Thyroid gland (tissue), 4 donors: Measurements from ENCODE around the gene TLR5. TPM values are rescaled to one million over a fixed set of nuclear protein-coding genes. Genes with fewer than 3 reads are reported as not detected.
A peak's percentile ranks its signal among the peaks of the same experiment; 100 is the strongest.

ENCODE experiments used
- DNase-seq, 2 donors: peaks; one replicate each; pipeline ENCODE4 v3.0.0-alpha.2; 2019
- H3K27ac ChIP-seq, 3 donors: fragments of 200-600 bp; sonication (generic); 1 replicate in 2 of 3; 2 replicates in 1 of 3; pipeline ENCODE4 v1.5.1; 2016 to 2019; ENCODE audit warnings: mild to moderate bottlenecking in 1 of 3, moderate library complexity in 1 of 3
- H3K27me3 ChIP-seq: fragments of 200-600 bp; sonication (generic); one replicate; pipeline ENCODE4 v1.5.1; 2019
- H3K36me3 ChIP-seq, 2 donors: fragments of 200-600 bp; sonication (generic); one replicate each; pipeline ENCODE4 v1.5.1; 2016 to 2019
- H3K4me1 ChIP-seq, 2 donors: fragments of 200-600 bp; sonication (generic); one replicate each; pipeline ENCODE4 v1.5.1; 2017 to 2019
- H3K4me3 ChIP-seq, 3 donors: fragments of 200-600 bp; sonication (generic); replicated peaks in 1 of 3; 1 replicate in 2 of 3; 2 replicates in 1 of 3; pipeline ENCODE4 v1.5.1; 2016; ENCODE audit warnings: mild to moderate bottlenecking in 1 of 3
- H3K9me3 ChIP-seq: fragments of 200-600 bp; sonication (generic); one replicate; pipeline ENCODE4 v1.5.1; 2017
- CTCF ChIP-seq, 6 experiments: fragments of 200-600 bp in 3 of 6; fragments of 450-650 bp in 3 of 6; sonication (generic) in 3 of 6; IDR thresholded peaks; one replicate each; pipeline ENCODE4 v1.5.1; 2016 to 2019; ENCODE audit warnings: antibody characterized with exemption in 6 of 6, mild to moderate bottlenecking in 2 of 6, inconsistent platforms in 1 of 6, moderate library complexity in 1 of 6
- POLR2A ChIP-seq, 2 donors: fragments of 450-650 bp; IDR thresholded peaks; one replicate each; pipeline ENCODE4 v1.6.1; 2017; ENCODE audit warnings: antibody characterized with exemption in 2 of 2, mild to moderate bottlenecking in 2 of 2, moderate library complexity in 1 of 2
- WGBS, 2 donors: methylation state at CpG; one replicate each; pipeline ENCODE4 v1.1.5; 2017; 5-methylcytosine and 5-hydroxymethylcytosine counted together
- intact Hi-C: fragments of 100-400 bp; cut with DNase I; formaldehyde crosslinking; loops from one replicate; pipeline ENCODE4 v1.15.1; 2023
- total RNA-seq, 4 donors: library from RNA; depleted of rRNA; stranded (reverse); fragments of >200 nt; gene quantifications; one replicate each; pipeline ENCODE4 v1.2.3, GENCODE V29; 2016

The TLR5 gene
- total RNA-seq, 4 donors from 2014 or later = 3.3 to 11.6 (median 6.7) TPM

DNA sequence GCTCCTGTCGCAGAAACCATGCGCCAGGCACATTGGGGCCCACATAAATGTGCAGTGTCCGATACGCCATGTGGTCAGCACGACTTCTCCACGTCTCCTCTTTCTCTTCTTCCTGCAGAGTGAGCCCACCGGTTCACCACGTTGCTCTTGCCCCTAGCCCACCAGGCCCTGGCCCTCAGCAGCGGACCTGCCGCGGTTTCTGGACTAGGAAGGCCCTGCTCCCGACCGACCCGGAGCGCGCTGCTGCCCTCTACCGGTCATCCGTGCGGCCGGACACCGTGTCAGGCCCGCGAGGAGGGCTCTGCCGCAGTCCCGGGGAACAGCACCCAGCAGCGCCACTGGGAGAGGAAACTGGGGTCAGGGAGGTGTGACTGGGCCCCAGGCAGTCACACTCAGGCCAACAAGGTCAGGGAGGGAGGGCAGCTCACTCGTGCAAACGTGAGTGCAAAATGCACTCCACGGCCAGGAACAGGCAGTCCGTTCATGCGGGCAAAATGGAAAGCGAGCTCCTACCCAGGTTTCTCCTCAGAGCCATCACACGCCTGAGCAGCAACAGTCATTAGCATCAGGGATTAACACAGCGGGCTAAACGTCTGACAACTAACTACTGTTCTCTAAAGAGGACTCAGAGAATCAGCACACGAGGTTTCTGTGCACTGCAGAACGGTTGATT lies 13.7 kb downstream of the TLR5 start:
- no peak overlapping the region for H3K4me3 ChIP-seq
- no peaks in the 10 kb centered on the region for H3K9me3 ChIP-seq
- intact Hi-C loops = loop anchor here (10.0 kb wide), 1 partner anchor 335 kb away; no protein-coding TSS in a partner anchor
- TF ChIP-seq POLR2A (IDR thresholded peaks at IDR 0.05) (no peak), CTCF (IDR thresholded peaks at IDR 0.05) (peak; percentile 63 to 93 (median 78))
- peak overlapping the region in 1 of 3 donors; percentile 42 for H3K27ac ChIP-seq
- WGBS, 2 donors = 34 to 48% methylated on average over 23 to 30 of the region's 37 CpGs
- H3K4me1 ChIP-seq = peaks cover 3 to 10% of the 10 kb centered on the region in 2 donors
- DNase-seq = peak; percentile 71 to 78
- no peaks in the 10 kb centered on the region for H3K36me3 ChIP-seq
- H3K27me3 ChIP-seq = no peaks in the 10 kb centered on the region

DNA sequence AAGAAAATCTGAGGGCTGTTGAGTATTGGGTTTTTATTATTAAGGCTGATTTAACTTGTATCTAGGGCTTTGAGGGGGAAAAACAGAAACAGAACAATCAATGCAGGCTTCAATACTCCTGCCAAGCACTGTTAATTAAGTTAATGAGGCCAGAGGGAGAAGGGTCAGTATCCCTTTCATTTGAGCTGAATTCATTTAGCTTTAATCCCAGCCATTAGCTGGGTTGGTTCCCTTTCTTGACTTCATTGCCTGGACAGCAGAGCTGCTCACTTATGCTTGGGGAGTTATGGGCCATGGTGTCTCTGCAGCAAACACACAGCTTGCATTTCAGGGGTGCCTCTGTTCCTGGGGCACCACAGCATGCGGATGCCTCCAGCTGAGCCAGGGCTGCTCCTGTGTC lies 16.3 kb downstream of the TLR5 start:
- Histone ChIP-seq H3K4me3 (no peak overlapping the region), H3K27me3 (no peaks in the 10 kb centered on the region), H3K9me3 (no peaks in the 10 kb centered on the region), H3K27ac (no peak overlapping the region), H3K36me3 (no peaks in the 10 kb centered on the region), H3K4me1 (peaks cover 0 to 7% of the 10 kb centered on the region in 2 donors)
- intact Hi-C loops = loop anchor here (10.0 kb wide), 1 partner anchor 332 kb away; no protein-coding TSS in a partner anchor
- TF ChIP-seq POLR2A (IDR thresholded peaks at IDR 0.05) (no peak), CTCF (IDR thresholded peaks at IDR 0.05) (no peak)
- no peak for DNase-seq
- WGBS, 2 donors = 100% methylated on average over 1 of the region's 1 CpG

DNA sequence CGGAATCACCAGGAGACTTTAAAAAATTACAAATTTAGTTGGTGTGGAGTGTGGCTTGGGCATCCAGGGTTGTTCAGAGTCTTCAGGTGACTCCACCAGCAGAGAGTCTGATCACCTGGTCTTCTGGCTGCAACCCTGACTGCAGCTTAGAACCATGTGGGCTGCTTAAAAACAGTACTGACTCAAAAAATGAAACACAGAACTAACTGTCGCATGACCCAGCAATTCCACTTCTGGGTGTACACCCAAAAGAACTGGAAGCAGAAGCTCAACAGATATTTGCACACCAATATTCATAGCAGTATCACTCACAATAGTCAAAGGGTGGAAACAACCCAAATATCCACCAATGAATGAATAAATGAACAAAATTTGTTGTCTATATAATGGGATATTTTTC lies 17.3 kb downstream of the TLR5 start:
- TF ChIP-seq CTCF (IDR thresholded peaks at IDR 0.05) (no peak), POLR2A (IDR thresholded peaks at IDR 0.05) (no peak)
- Histone ChIP-seq H3K36me3 (no peaks in the 10 kb centered on the region), H3K4me3 (no peak overlapping the region), H3K27ac (no peak overlapping the region), H3K4me1 (peaks cover 0 to 7% of the 10 kb centered on the region in 2 donors), H3K9me3 (no peaks in the 10 kb centered on the region), H3K27me3 (no peaks in the 10 kb centered on the region)
- WGBS, 2 donors = 67 to 80% methylated on average over 2 of the region's 2 CpGs
- intact Hi-C loops = loop anchor here (10.0 kb wide), 1 partner anchor 331 kb away; no protein-coding TSS in a partner anchor
- DNase-seq = no peak

- Histone ChIP-seq H3K27me3 (no peaks in the 10 kb centered on the region), H3K4me1 (peaks cover 4 to 5% of the 10 kb centered on the region in 2 donors), H3K36me3 (no peaks in the 10 kb centered on the region), H3K4me3 (peak overlapping the region in 1 of 3 donors; percentile 21), H3K9me3 (no peaks in the 10 kb centered on the region), H3K27ac (peak overlapping the region in 2 of 3 donors; percentile 29 to 56)
- no peak for TF ChIP-seq CTCF (IDR thresholded peaks at IDR 0.05)
- TF ChIP-seq POLR2A (IDR thresholded peaks at IDR 0.05) = no peak
- intact Hi-C loops = loop anchor here (10.0 kb wide), 1 partner anchor 328 kb away; no protein-coding TSS in a partner anchor
- no peak for DNase-seq
- 37 to 38% methylated on average over 6 of the region's 6 CpGs for WGBS, 2 donors
These were observed 19.9 kb downstream of the TLR5 start for GRCh38 chr1:223123011-223123610.

DNA sequence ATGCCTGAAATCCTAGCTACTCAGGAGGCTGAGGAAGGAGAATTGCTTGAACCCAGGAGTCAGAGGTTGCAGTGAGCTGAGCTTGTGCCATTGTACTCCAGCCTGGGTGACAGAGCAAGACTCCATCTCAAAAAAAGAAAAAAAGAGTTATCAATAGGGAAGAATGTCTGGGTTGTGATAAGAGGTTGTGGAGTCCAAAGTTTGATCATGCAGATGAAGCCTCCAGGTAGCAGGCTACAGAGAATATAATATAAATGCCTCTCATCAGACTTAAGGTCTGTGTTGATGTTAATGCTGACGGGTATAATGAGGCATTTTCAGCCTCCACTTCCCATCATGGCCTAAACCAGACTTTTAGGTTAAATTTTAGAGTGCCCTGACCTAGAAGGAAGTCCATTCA lies 24.6 kb downstream of the TLR5 start:
- H3K9me3 ChIP-seq = no peaks in the 10 kb centered on the region
- 89 to 100% methylated on average over 1 of the region's 1 CpG for whole genome bisulfite sequencing, 2 donors
- intact Hi-C loops = no loop called here
- TF ChIP-seq CTCF (IDR thresholded peaks at IDR 0.05) (no peak), POLR2A (IDR thresholded peaks at IDR 0.05) (no peak)
- no peaks in the 10 kb centered on the region for H3K27me3 ChIP-seq
- H3K27ac ChIP-seq = no peak overlapping the region
- peaks cover 4 to 5% of the 10 kb centered on the region in 2 donors for H3K4me1 ChIP-seq
- no peaks in the 10 kb centered on the region for H3K36me3 ChIP-seq
- no peak for DNase-seq
- no peak overlapping the region for H3K4me3 ChIP-seq
